Vagina (tissue), 2 donors: Measurements from ENCODE around the gene MPZL3. TPM values are rescaled to one million over a fixed set of nuclear protein-coding genes. Genes with fewer than 3 reads are reported as not detected.
A peak's percentile ranks its signal among the peaks of the same experiment; 100 is the strongest.

ENCODE experiments used
- DNase-seq, 2 donors: peaks; one replicate each; pipeline ENCODE4 v3.0.0-alpha.2; 2017; ENCODE audit errors: extremely low spot score in 2 of 2
- H3K27ac ChIP-seq: fragments of 200-600 bp; sonication (generic); one replicate; pipeline ENCODE4 v1.5.1; 2019
- H3K27me3 ChIP-seq: fragments of 200-600 bp; sonication (generic); one replicate; pipeline ENCODE4 v1.5.1; 2019
- H3K36me3 ChIP-seq, 2 donors: fragments of 200-600 bp; sonication (generic); one replicate each; pipeline ENCODE4 v1.5.1; 2017 to 2019
- H3K4me1 ChIP-seq: fragments of 200-600 bp; sonication (generic); one replicate; pipeline ENCODE4 v1.5.1; 2019
- H3K4me3 ChIP-seq, 2 donors: fragments of 200-600 bp; sonication (generic); 1 replicate in 1 of 2; 2 replicates in 1 of 2; pipeline ENCODE4 v1.5.1; 2016 to 2019
- H3K9me3 ChIP-seq: fragments of 200-600 bp; sonication (generic); one replicate; pipeline ENCODE4 v1.5.1; 2019
- POLR2A ChIP-seq, 2 donors: fragments of 450-650 bp; IDR thresholded peaks; one replicate each; pipeline ENCODE4 v1.6.1; 2017; ENCODE audit warnings: antibody characterized with exemption in 2 of 2, mild to moderate bottlenecking in 2 of 2, moderate library complexity in 2 of 2
- POLR2AphosphoS5 ChIP-seq, 2 donors: sonication (generic); formaldehyde crosslinking; IDR thresholded peaks; one replicate each; pipeline ENCODE4 v1.9.0; 2017; ENCODE audit warnings: antibody characterized with exemption in 2 of 2, mild to moderate bottlenecking in 2 of 2, low read depth in 1 of 2; ENCODE audit not compliant: insufficient read depth in 1 of 2
- intact Hi-C: fragments of 100-400 bp; cut with DNase I; formaldehyde crosslinking; loops from one replicate; pipeline ENCODE4 v1.15.1; 2023
- total RNA-seq: library from RNA; depleted of rRNA; stranded (reverse); fragments of >200 nt; gene quantifications from one replicate; pipeline ENCODE4 v1.2.3, GENCODE V29; 2016
- TF ChIP-seq, protein P1 (sequence below), 3 experiments: fragments of 450-650 bp in 2 of 3; fragments of 200-600 bp in 1 of 3; sonication (generic) in 1 of 3; IDR thresholded peaks; one replicate each; pipeline ENCODE4 v1.5.1; 2017 to 2019; ENCODE audit warnings: antibody characterized with exemption in 3 of 3, mild to moderate bottlenecking in 2 of 3, moderate library complexity in 2 of 3

Gene MPZL3
- total RNA-seq, 1 donor from 2014 or later: 9.1 TPM

DNA sequence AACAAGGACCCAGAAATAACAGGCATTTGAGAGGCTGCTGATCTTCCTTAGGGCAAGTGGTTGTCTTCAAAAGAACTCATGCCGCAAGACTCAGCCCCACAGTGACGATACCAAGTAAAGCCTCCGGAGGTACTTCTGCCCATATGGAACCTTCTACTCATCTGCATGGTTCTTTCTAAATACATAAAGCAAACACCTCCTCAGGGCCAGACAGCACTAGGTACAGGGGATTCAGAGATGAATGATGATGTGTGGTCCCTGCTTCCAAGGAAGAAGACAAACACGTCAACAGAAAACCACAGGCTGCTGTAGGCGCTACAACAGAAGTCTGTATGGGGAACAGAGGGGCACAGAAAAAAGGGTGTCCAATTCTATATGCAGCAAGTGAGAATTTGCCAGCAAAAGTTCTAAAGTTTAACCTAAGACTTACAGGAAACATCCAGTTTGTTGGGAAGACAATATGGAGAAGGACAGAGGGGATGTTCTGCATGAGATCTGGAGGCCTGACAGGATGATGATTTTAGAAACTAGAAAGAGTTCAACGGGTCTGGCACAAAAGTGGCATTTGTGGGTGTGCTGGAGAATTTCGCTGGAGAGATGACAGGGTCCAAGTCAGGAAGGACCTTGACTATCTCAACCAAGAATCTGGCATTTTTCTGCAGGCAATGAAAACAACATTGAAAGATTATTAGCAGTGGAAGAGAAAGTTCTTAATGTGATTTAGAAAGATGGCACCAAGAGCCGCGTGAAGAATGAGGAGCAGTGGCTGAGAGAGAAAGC lies 51.1 kb downstream of the MPZL3 start:
- Histone ChIP-seq H3K9me3 (no peaks in the 10 kb centered on the region), H3K36me3 (no peaks in the 10 kb centered on the region), H3K4me1 (peaks cover 8% of the 10 kb centered on the region), H3K27ac (no peak overlapping the region), H3K27me3 (no peaks in the 10 kb centered on the region), H3K4me3 (no peak overlapping the region)
- no peak for DNase-seq
- TF ChIP-seq, protein P1, sequence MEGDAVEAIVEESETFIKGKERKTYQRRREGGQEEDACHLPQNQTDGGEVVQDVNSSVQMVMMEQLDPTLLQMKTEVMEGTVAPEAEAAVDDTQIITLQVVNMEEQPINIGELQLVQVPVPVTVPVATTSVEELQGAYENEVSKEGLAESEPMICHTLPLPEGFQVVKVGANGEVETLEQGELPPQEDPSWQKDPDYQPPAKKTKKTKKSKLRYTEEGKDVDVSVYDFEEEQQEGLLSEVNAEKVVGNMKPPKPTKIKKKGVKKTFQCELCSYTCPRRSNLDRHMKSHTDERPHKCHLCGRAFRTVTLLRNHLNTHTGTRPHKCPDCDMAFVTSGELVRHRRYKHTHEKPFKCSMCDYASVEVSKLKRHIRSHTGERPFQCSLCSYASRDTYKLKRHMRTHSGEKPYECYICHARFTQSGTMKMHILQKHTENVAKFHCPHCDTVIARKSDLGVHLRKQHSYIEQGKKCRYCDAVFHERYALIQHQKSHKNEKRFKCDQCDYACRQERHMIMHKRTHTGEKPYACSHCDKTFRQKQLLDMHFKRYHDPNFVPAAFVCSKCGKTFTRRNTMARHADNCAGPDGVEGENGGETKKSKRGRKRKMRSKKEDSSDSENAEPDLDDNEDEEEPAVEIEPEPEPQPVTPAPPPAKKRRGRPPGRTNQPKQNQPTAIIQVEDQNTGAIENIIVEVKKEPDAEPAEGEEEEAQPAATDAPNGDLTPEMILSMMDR (IDR thresholded peaks at IDR 0.05): no peak
- TF ChIP-seq POLR2A (IDR thresholded peaks at IDR 0.05) (no peak), POLR2AphosphoS5 (IDR thresholded peaks at IDR 0.05; ENCODE audit: insufficient read depth in 1 of 2, low read depth in 1 of 2) (no peak)
- intact Hi-C loops: no loop called here

- no peak overlapping the region for H3K27ac ChIP-seq
- DNase-seq: no peak
- intact Hi-C loops: no loop called here
- TF ChIP-seq, protein P1 (IDR thresholded peaks at IDR 0.05): no peak
- no peak for TF ChIP-seq POLR2AphosphoS5 (IDR thresholded peaks at IDR 0.05; ENCODE audit: insufficient read depth in 1 of 2, low read depth in 1 of 2)
- no peak for TF ChIP-seq POLR2A (IDR thresholded peaks at IDR 0.05)
- no peaks in the 10 kb centered on the region for H3K27me3 ChIP-seq
- peaks cover 8% of the 10 kb centered on the region for H3K4me1 ChIP-seq
- no peaks in the 10 kb centered on the region for H3K36me3 ChIP-seq
- H3K4me3 ChIP-seq: no peak overlapping the region
- H3K9me3 ChIP-seq: no peaks in the 10 kb centered on the region
Measured at GRCh38 chr11:118200497-118200896, 51.7 kb downstream of the MPZL3 start.

DNA sequence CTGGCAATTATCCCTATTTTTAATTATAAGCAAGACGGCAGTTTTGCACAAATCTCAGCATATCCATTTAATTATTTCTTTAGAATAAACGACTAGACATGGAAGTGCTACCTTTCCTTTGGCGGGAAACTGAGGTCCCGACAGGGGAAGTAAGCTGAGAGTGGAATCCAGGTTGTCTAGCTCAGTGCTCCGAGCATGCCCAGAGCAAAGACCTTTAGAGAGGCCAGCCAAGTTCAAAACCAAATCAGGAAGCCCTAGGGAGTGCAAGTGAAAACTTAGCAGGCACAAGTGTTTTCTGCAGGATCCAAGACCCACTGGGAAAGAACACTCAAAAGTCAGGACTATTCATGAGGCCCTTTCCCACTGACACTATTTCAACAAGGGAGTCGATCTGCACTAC lies 53.0 kb downstream of the MPZL3 start:
- H3K27me3 ChIP-seq: no peaks in the 10 kb centered on the region
- intact Hi-C loops: loop anchor here (10.0 kb wide), 1 partner anchor 156 kb away; the partner anchor contains the start of gene UBE4A

GRCh38 chr11:118198370-118198769 lies 53.8 kb downstream of the MPZL3 start:
- H3K9me3 ChIP-seq: no peaks in the 10 kb centered on the region
- H3K36me3 ChIP-seq: no peaks in the 10 kb centered on the region
- H3K27me3 ChIP-seq: no peaks in the 10 kb centered on the region
- peaks cover 8% of the 10 kb centered on the region for H3K4me1 ChIP-seq
- TF ChIP-seq, protein P1 (IDR thresholded peaks at IDR 0.05): peak; percentile 51 to 88 (median 78)
- no peak for TF ChIP-seq POLR2A (IDR thresholded peaks at IDR 0.05)
- peak in 1 of 2 donors; percentile 24 for TF ChIP-seq POLR2AphosphoS5 (IDR thresholded peaks at IDR 0.05; ENCODE audit: insufficient read depth in 1 of 2, low read depth in 1 of 2)
- no peak overlapping the region for H3K27ac ChIP-seq
- intact Hi-C loops: loop anchor here (10.0 kb wide), 1 partner anchor 156 kb away; the partner anchor contains the start of gene UBE4A
- no peak for DNase-seq
- no peak overlapping the region for H3K4me3 ChIP-seq

More for the DNA sequence above, 53.0 kb downstream of the MPZL3 start:
- no peak overlapping the region for H3K4me3 ChIP-seq
- TF ChIP-seq, protein P1 (IDR thresholded peaks at IDR 0.05): no peak
- TF ChIP-seq POLR2A (IDR thresholded peaks at IDR 0.05) (no peak), POLR2AphosphoS5 (IDR thresholded peaks at IDR 0.05; ENCODE audit: insufficient read depth in 1 of 2, low read depth in 1 of 2) (no peak)
- no peak for DNase-seq
- no peak overlapping the region for H3K27ac ChIP-seq
- H3K4me1 ChIP-seq: peaks cover 8% of the 10 kb centered on the region
- H3K9me3 ChIP-seq: no peaks in the 10 kb centered on the region
- H3K36me3 ChIP-seq: no peaks in the 10 kb centered on the region
